Measurements from ENCODE around the gene EPB41. TPM values are rescaled to one million over a fixed set of nuclear protein-coding genes. Genes with fewer than 3 reads are reported as not detected.

Gene EPB41
- total and polyA plus RNA-seq, 2 donors (not counting 3 experiments of a cell fraction or from before 2014, with no cell fraction given): 22.3 to 45.7 TPM

GRCh38 chr1:29096231-29096886, 182.0 kb downstream of the EPB41 start:
- no peaks in the 10 kb centered on the region for H3K27me3 ChIP-seq (ENCODE audit: control insufficient read depth in 2 of 2, insufficient read depth in 2 of 2, low read length in 2 of 2)
- H3K9me3 ChIP-seq (replicated peaks; ENCODE audit: control insufficient read depth, insufficient read depth, low read length): no peaks in the 10 kb centered on the region
- H3K4me2 ChIP-seq (ENCODE audit: insufficient read depth, low read length): no peak overlapping the region
- H4K20me1 ChIP-seq (replicated peaks; ENCODE audit: control insufficient read depth, extremely low read depth, insufficient read depth, low read length): no peaks in the 10 kb centered on the region
- ChIA-PET CTCF (no interaction called here), POLR2A (no interaction called here)
- H3K36me3 ChIP-seq (ENCODE audit: control insufficient read depth in 2 of 2, extremely low read depth in 1 of 2, insufficient read depth in 2 of 2, low read length in 2 of 2): no peaks in the 10 kb centered on the region
- H3K9ac ChIP-seq (replicated peaks; ENCODE audit: extremely low read depth, insufficient read depth, low read length): no peak overlapping the region
- no peaks in the 10 kb centered on the region for H3K9me1 ChIP-seq (replicated peaks; ENCODE audit: control insufficient read depth, extremely low read depth, insufficient read depth, low read length)
- intact Hi-C loops (cut with micrococcal nuclease): no loop called here
- BruUV-seq (replicated peaks): no TSS peak
- H3K27ac ChIP-seq (ENCODE audit: insufficient read depth, low read depth, low read length): no peak overlapping the region
- H3K4me1 ChIP-seq (ENCODE audit: control insufficient read depth, extremely low read depth, insufficient read depth, low read length): no peaks in the 10 kb centered on the region
- H2AFZ ChIP-seq (ENCODE audit: low read depth, low read length): no peak overlapping the region
- H3K79me2 ChIP-seq (ENCODE audit: control insufficient read depth, insufficient read depth, low read length): no peaks in the 10 kb centered on the region
- H3K4me3 ChIP-seq (replicated peaks in 1 of 3; ENCODE audit: insufficient read depth in 1 of 3, low read depth in 1 of 3, low read length in 3 of 3): no peak overlapping the region
- TF ChIP-seq POLR2AphosphoS5 (IDR thresholded peaks at IDR 0.05; ENCODE audit: insufficient read depth, low read depth, low read length): no peak
- no peak for TF ChIP-seq GATA2 (IDR thresholded peaks at IDR 0.05; ENCODE audit: insufficient read depth, insufficient read length, low read depth, low read length)
- TF ChIP-seq EZH2 (IDR thresholded peaks at IDR 0.05; ENCODE audit: borderline replicate concordance, low read depth, low read length, severe bottlenecking): no peak
- no peak for TF ChIP-seq FOS (IDR thresholded peaks at IDR 0.05; ENCODE audit: borderline replicate concordance, insufficient read depth, low read length)
- no peak for TF ChIP-seq POLR2A (IDR thresholded peaks at IDR 0.05; ENCODE audit: low read depth, low read length)
- TF ChIP-seq JUN (IDR thresholded peaks at IDR 0.05; ENCODE audit: borderline replicate concordance, insufficient read depth, insufficient read length, low read depth): no peak
- TF ChIP-seq MAX (IDR thresholded peaks at IDR 0.05; ENCODE audit: insufficient read depth, insufficient read length): no peak
- TF ChIP-seq, protein P1, sequence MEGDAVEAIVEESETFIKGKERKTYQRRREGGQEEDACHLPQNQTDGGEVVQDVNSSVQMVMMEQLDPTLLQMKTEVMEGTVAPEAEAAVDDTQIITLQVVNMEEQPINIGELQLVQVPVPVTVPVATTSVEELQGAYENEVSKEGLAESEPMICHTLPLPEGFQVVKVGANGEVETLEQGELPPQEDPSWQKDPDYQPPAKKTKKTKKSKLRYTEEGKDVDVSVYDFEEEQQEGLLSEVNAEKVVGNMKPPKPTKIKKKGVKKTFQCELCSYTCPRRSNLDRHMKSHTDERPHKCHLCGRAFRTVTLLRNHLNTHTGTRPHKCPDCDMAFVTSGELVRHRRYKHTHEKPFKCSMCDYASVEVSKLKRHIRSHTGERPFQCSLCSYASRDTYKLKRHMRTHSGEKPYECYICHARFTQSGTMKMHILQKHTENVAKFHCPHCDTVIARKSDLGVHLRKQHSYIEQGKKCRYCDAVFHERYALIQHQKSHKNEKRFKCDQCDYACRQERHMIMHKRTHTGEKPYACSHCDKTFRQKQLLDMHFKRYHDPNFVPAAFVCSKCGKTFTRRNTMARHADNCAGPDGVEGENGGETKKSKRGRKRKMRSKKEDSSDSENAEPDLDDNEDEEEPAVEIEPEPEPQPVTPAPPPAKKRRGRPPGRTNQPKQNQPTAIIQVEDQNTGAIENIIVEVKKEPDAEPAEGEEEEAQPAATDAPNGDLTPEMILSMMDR (IDR thresholded peaks at IDR 0.05; ENCODE audit: extremely low read depth in 1 of 2, insufficient read depth in 1 of 2, low read depth in 1 of 2, low read length in 2 of 2): no peak
- no peak for TF ChIP-seq MYC (IDR thresholded peaks at IDR 0.05; ENCODE audit: low read depth, low read length)
- dilution Hi-C loops (cut with MboI; ENCODE audit: extremely low pct_ligation_motif_present, low sequenced_read_pairs): no loop called here
- FAIRE-seq (no peak), DNase-seq (ENCODE audit: low read depth, low spot score) (no peak)

Measured in endothelial cell of umbilical vein (primary cell).